NCI-H1694 treated with DMSO at 0.1 percent for 48 hours (cell line): ENCODE results near the gene ADAMTSL1.

Experiments
- DNase-seq: peaks from one replicate; lab custom pipeline; 2025; lab: John Stamatoyannopoulos, UW

ADAMTSL1 gene

DNA sequence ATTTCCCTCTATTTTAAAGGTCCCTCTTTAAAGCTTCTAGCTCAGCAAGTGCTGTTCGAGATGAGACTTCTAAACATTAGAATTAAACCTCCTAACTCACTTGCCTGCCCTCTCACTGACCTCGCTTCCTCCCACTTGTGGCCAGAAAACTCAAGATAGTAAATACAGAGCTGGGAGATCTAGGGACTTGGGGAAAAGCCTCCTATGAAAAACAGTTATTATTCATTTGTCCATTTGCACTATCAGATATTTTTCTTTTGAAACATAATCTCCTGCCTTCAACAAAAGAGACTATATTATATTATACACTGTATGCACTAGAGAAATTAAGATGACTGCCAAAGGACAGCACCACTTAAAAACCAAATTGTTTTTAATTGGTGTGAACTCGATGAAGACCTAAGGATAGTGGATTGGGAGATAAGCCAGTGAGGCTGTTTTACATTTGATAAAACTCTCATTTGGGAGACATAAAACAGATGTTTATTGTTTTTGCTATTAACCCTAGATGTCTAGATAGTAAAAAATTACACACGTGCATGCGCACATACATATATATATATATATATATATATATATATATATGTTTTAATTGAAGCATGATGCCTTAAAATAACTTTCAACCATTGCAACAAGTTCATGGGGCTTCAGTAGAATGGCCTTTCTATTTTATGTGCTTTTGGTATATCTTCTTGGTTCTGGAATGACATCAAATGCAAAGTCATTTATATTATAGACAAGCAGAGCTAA, 229.4 kb downstream of the ADAMTSL1 start:
- DNase-seq, result no peak

GRCh38 chr9:18703901-18704379, 230.0 kb downstream of the ADAMTSL1 start:
- no peak for DNase-seq

GRCh38 chr9:18705796-18706392, 231.9 kb downstream of the ADAMTSL1 start:
- DNase-seq, result no peak

GRCh38 chr9:18706648-18707047, 232.7 kb downstream of the ADAMTSL1 start:
- no peak for DNase-seq

- DNase-seq, result no peak
Observed at GRCh38 chr9:18707061-18707461, 233.1 kb downstream of the ADAMTSL1 start.

DNA sequence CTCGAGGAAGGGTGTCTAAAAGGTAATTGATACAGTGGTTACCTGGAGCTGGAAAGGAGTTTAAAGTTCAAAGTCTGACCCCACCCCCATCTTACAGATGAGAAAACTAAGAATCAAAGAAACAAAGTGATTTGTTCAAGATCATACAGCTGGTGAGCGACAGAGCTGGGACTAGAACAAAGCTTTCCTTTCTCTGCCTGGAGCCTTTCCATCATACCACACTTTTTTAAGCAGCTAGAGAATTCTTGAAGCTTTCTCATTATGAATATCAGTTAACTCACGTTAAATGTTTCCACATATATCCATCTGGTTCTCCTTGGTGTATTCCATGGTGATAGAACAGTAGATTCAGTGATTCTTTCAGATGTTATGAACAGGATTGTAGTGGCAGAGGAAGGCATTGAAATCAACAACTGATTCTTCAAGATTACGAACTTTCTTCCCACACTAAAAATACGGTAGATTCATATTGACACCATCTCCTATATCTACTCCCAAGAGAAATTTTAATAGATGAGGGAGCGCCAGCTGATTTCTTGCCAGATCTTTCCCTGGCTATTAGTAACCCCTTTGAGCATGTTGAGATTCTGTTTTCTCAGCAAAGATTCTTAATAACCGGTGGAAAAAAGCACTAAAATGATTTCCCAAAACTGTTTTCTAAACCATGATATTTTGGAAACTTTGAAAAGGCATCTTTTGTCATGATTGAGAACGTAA, 233.7 kb downstream of the ADAMTSL1 start:
- DNase-seq, result no peak

GRCh38 chr9:18708429-18708828, 234.5 kb downstream of the ADAMTSL1 start:
- DNase-seq, result no peak

- DNase-seq, result no peak
Observed at GRCh38 chr9:18710065-18710464, 236.1 kb downstream of the ADAMTSL1 start.

- no peak for DNase-seq
Observed at GRCh38 chr9:18717759-18718158, 243.8 kb downstream of the ADAMTSL1 start.

- DNase-seq, result no peak
Observed at GRCh38 chr9:18718393-18718792, 244.4 kb downstream of the ADAMTSL1 start.

GRCh38 chr9:18718932-18719331, 245.0 kb downstream of the ADAMTSL1 start:
- no peak for DNase-seq

DNA sequence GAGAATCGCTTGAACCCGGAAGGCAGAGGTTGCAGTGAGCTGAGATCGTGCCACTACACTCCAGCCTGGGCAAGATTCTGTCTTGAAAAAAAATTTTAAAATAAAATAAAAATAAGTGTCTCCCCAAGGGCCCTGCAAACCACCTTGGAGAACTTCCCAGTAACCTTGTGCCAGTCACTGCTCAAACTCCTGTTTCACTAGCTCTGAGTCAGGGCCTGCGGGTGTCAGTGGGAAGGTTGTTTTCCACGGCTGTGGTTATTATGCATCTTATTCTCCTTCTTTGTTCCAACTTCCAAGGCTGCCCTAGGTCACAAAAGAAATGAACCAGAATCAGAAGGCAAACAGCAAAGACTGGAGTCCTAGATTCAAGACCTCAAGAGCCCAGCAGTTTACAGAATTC, 246.7 kb downstream of the ADAMTSL1 start:
- no peak for DNase-seq

- DNase-seq, result no peak
Observed at GRCh38 chr9:18721267-18721994, 247.5 kb downstream of the ADAMTSL1 start.

DNA sequence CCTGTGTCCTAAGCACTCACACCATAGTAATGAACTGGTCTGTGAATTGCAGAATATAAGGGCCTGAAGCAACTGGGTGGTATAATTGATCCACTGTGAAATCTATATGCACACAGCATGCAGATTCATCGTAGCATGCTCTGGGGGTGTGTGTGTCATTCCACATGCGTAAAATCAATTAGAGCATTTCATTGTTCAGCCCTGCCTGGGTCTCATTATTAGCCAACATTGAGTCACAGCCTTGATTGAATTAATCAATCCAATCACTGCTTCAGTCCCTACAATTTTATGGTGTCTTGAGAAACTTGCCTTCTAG, 248.0 kb downstream of the ADAMTSL1 start:
- no peak for DNase-seq

DNA sequence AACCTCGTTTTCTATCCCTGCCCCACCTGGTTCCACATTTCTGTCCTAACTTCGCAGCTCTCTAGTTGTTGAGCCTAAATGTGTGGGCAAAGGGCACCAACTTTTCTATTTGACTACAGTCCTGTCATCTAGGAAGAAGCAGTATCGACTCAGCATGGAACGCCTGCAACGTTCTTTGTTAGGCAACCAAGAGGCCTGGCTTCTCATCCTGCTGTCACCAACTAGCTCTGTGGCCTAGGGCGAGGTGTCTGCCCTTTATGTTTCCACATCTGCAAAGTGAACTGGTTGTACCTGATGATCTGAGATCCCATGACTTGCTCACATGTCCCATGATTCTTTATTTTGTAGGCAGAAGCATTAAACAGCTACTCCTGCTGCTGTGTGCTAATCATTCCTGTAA, 248.9 kb downstream of the ADAMTSL1 start:
- DNase-seq, result no peak

DNA sequence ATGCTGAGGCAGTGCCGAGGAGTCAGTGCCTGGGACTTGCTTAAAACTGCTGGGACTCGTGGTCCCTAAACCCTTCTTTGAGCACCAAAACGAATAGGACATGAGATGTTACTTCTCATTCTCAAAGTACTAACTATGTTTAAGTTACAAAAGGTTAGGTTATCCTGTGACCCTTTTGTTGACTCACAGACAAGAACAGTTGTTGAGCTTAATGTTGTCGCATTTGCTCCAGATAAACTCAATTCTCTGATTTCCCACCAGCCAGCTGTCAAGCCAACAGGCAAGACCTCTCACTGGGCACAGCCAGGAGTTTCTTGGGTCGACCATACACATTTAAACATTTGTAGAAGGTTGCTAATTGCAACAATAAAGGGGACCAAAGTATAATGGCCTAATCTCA, 249.4 kb downstream of the ADAMTSL1 start:
- no peak for DNase-seq

DNA sequence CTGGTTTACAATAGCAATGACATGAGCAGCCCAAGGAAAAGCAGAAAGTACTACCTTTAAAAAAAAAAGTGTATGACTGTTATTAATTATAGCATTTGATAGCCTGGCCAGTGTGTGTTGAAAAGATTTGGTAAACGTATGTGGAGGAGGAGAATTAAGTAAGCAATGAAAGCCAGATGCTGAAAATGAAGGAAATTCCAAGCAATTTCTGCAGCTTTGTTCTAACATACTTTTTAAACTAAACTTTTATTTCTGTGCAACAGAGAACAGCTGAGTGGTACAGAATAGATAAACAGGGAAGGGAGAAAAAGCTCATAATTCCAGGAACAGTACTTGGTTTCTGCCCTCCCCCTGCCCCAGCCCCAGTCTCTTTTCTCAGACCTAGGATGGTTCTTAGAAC, 252.6 kb downstream of the ADAMTSL1 start:
- no peak for DNase-seq

DNA sequence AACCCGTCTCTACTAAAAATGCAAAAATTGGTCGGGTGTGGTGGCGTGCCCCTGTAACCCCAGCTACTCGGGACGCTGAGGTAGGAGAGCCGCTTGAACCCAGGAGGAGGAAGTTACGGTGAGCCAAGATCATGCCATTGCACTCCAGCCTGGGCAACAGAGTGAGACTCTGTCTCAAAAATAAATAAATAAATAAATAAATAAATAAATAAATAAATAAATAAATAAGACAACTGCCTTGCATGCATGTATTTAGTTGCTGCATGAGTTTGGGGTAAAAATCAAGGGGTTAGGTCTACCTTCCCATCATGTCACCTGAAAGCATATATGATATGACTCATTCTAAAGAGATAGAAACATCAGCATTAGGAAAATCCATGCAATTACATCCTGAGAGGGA, 254.0 kb downstream of the ADAMTSL1 start:
- no peak for DNase-seq

DNA sequence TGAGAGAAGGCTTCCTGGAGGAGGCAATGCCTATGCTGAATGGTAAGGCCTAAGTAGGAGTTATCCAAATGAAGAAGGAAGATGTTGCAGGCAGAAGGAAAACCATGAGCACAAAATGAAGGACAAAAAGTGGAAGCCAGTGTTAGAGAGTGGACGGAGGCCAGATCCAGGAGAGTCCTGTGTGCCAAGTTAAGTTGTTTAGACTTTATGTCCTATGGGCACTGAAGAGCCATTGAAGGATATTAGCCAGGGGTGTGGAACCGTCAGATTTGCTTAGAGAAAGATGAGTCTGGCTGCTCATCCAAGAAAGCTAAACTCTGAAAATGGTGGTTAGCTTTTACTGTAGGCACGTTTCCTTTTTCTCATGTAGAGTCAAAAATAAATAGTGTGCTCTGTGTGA, 254.7 kb downstream of the ADAMTSL1 start:
- no peak for DNase-seq

GRCh38 chr9:18730241-18730640, 256.3 kb downstream of the ADAMTSL1 start:
- DNase-seq, result no peak

- no peak for DNase-seq
Observed at GRCh38 chr9:18739127-18739526, 265.2 kb downstream of the ADAMTSL1 start.

DNA sequence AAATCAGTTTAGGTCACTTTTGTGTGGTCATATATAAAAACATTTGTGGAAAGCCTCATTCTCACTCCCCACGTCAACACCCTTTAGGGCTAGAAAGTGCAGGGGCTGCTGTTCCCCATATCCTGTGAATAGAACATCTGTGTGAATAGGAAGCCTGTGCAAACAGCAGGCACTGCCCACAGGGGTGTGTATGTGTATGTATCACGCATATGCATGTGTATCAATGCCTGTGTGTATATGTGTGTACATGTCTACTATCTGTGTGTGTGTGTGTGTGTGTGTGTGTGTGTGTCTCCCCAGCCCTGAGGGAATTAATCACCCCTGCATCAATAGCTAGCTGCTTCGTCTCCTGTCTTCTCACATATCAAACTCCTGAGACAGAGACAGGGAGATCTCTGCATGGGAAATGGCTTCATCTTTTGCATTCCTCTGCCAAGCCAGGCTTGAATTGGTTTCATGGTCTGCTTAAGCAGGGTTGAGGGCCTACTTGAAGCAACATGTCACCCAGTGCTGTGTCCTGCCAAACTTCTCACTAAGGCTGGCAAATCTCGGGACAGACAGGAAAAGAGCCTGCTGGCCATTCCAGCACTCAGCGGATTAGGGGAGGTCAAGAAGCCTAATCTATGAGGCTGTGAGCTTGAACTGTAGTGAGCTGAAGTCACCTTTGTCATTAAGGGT, 265.8 kb downstream of the ADAMTSL1 start:
- no peak for DNase-seq
